Panc1 (cell line): ENCODE results near the gene PHC2.

Experiments
- POLR2AphosphoS5 ChIP-seq: IDR thresholded peaks from 2 replicates; pipeline ENCODE4 v1.6.1; 2012; ENCODE audit warnings: mild to moderate bottlenecking, low read depth, low read length, moderate library complexity
- SIN3A ChIP-seq: IDR thresholded peaks from 2 replicates; pipeline ENCODE4 v1.6.1; 2012; ENCODE audit warnings: low read depth, mild to moderate bottlenecking, low read length, moderate library complexity, borderline replicate concordance; ENCODE audit not compliant: insufficient read depth
- TCF7L2 ChIP-seq: IDR thresholded peaks from 2 replicates; pipeline ENCODE4 v1.6.1; 2011; ENCODE audit warnings: mild to moderate bottlenecking, low read depth, low read length, inconsistent platforms
- TF ChIP-seq, protein P1 (sequence below): fragments of 450-650 bp; IDR thresholded peaks from 2 replicates; pipeline ENCODE4 v1.5.1; 2017; ENCODE audit warnings: mild to moderate bottlenecking
- TF ChIP-seq, protein P2 (sequence below), 2 experiments: IDR thresholded peaks; 2 replicates each; pipeline ENCODE4 v1.6.1; 2011 to 2012; ENCODE audit warnings: low read depth in 2 of 2, control low read depth in 1 of 2, low read length in 1 of 2, mild to moderate bottlenecking in 1 of 2, moderate library complexity in 1 of 2; ENCODE audit not compliant: insufficient read depth in 1 of 2

DNA sequence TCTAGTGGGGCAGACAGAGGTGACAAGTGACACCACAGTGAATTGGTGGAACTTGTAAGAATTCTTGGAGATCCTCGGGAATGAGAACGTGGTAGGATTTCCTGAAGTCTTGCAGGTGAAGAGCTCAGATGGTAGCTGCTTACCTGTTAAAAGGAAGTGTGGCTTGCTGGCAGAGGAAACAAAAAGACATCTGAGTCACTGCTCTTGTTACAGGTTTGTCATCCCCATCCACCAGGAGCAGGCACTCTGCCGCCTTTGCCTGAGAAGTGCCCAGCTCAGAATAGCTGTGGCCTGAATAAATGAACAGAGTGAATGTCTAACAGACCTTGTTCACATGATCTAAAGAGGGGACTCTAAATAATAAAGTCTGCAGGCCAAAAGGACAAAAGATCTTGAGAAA, 29.2 kb upstream of the PHC2 start:
- TF ChIP-seq, protein P1, sequence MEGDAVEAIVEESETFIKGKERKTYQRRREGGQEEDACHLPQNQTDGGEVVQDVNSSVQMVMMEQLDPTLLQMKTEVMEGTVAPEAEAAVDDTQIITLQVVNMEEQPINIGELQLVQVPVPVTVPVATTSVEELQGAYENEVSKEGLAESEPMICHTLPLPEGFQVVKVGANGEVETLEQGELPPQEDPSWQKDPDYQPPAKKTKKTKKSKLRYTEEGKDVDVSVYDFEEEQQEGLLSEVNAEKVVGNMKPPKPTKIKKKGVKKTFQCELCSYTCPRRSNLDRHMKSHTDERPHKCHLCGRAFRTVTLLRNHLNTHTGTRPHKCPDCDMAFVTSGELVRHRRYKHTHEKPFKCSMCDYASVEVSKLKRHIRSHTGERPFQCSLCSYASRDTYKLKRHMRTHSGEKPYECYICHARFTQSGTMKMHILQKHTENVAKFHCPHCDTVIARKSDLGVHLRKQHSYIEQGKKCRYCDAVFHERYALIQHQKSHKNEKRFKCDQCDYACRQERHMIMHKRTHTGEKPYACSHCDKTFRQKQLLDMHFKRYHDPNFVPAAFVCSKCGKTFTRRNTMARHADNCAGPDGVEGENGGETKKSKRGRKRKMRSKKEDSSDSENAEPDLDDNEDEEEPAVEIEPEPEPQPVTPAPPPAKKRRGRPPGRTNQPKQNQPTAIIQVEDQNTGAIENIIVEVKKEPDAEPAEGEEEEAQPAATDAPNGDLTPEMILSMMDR = no peak
- TF ChIP-seq POLR2AphosphoS5 (no peak), TCF7L2 (no peak), SIN3A (no peak)
- TF ChIP-seq, protein P2, sequence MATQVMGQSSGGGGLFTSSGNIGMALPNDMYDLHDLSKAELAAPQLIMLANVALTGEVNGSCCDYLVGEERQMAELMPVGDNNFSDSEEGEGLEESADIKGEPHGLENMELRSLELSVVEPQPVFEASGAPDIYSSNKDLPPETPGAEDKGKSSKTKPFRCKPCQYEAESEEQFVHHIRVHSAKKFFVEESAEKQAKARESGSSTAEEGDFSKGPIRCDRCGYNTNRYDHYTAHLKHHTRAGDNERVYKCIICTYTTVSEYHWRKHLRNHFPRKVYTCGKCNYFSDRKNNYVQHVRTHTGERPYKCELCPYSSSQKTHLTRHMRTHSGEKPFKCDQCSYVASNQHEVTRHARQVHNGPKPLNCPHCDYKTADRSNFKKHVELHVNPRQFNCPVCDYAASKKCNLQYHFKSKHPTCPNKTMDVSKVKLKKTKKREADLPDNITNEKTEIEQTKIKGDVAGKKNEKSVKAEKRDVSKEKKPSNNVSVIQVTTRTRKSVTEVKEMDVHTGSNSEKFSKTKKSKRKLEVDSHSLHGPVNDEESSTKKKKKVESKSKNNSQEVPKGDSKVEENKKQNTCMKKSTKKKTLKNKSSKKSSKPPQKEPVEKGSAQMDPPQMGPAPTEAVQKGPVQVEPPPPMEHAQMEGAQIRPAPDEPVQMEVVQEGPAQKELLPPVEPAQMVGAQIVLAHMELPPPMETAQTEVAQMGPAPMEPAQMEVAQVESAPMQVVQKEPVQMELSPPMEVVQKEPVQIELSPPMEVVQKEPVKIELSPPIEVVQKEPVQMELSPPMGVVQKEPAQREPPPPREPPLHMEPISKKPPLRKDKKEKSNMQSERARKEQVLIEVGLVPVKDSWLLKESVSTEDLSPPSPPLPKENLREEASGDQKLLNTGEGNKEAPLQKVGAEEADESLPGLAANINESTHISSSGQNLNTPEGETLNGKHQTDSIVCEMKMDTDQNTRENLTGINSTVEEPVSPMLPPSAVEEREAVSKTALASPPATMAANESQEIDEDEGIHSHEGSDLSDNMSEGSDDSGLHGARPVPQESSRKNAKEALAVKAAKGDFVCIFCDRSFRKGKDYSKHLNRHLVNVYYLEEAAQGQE (IDR thresholded peaks at IDR 0.05; ENCODE audit: insufficient read depth in 1 of 2, low read depth in 2 of 2, low read length in 1 of 2) = no peak
